GM19438 (cell line): ENCODE results near the gene PAX8.
"Not testable (repeated sequence)": the region's sequence is repeated elsewhere in the genome, so short reads cannot be mapped to it uniquely, and the experiment has no call there.

Experiments
- ATAC-seq: cut with Tn5 transposase; IDR thresholded peaks from one replicate; pipeline ENCODE4 v1.9.1; 2021; ENCODE audit warnings: low read depth; ENCODE audit not compliant: unreplicated experiment

Gene PAX8

GRCh38 chr2:113238871-113239839 lies 39.6 kb downstream of the PAX8 start:
- ATAC-seq: no peak

DNA sequence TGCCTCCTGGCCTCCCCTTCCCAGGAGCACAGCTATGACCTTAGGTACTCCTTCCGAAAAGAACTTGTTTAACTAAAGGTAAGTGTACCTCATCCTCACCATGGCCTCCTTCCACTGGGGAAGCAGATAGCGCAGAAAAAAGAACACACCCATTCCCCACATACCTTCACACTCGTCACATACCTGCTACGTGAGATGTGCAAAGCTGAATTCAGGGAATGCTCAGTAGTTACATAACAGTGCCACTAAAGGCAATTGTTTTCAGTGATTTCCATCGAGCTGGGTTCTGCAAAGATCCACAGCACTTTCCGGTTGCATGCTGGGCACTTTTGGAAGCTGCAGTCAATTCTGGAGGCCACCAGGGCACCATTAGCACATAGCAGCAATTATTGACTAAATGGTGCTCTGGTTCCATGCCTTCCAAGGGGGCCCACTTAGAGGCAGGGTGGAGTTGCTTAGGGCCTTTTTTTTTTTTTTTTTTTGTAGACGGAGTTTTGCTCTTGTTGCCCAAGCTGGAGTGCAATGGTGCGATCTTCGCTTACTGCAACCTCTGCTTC lies 41.0 kb downstream of the PAX8 start:
- ATAC-seq: no peak

GRCh38 chr2:113236367-113237159 lies 42.2 kb downstream of the PAX8 start:
- ATAC-seq: no peak

- ATAC-seq: not testable (repeated sequence)
Observed at GRCh38 chr2:113235347-113236226, 43.1 kb downstream of the PAX8 start.

DNA sequence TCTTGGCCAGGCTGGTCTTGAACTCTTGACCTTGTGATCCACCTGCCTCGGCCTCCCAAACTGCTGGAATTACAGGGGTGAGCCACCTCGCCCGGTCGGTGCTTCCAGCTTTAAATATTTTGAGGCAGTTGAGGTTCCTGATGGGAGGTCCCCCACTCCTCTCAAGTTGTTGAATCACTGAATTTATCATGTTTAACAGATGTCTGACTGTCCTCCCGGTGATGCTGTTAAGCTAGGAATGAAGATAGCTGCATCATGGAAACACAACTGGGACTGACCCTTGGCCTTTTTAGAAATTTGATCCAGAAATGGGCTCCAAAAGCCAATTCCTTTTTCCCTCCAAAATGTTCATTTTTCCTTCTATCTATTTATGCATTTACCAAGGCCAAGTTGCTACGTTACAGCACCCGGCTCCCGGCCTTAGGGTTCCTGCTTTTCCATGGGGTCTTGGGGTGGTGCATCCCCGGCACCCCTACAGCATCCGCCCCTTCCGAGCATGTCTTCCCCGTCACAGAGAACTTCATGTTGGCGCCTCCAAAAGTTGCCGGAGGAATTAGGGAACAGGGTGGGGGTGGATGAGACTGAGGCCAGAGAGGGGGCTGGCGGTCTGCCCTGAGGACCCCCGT lies 43.9 kb downstream of the PAX8 start:
- no peak for ATAC-seq

DNA sequence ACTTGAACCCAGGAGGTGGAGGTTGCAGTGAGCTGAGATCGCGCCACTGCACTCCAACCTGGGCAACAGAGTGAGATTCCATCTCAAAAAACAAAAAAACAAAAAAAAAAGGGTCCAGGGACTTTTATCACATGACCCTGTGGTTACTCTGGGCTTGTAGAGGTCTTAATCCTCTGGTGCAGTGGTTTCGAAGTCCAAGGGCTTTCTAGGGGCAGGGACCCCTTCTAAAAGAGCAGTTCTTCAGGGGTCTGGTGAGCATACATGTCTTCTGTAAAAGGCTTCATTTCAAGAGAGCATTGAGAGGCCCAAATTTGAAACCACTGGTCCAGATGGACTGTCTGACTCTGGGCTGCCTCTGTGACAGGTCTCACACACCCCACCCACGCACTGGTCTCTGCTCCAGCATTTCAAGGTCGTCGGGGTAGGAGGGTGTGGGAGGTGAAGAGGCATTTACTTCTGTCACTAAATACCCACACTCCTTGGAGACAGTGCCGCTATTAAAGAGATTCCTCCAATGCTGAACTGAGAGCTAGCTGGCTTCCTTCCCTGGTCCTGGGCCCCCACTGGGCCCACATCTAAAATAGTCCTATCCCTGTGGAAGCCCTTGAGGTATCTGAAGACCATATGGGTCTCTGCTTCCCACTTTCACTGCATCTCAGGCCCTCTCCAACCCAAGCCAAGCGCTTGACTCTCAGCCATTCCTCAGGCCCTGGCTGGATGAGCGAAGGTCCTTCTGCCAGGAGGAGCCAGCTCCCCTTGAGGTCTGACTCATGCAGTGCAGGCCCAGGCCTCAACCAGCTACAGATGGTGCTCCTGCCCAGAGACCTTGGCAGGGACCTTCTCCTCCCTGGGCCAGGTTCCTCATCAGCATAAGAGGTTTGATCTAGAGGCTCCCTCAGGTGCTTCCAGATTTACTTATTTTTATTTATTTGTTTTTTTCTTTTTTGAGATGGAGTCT lies 44.8 kb downstream of the PAX8 start:
- no peak for ATAC-seq

GRCh38 chr2:113232740-113233139 lies 46.0 kb downstream of the PAX8 start:
- no peak for ATAC-seq

DNA sequence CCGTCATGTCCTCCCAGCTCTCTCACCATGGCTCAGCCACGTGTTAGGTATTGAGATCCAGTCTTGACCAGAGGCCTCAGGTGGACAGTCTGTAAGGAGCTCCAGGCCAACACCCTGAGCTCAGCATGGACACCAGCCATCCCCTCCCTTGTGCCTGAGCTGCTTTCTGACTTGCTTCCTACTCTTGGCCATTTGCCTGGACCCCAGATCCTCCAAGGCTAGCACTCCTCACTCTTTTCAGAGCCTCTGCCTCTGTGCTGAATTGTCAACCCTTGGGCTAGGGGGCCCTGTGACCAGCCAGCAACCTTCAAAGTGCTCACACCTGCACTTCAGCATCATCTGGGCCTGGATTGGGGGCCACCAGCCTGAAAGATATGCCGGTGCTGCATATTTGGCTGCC lies 46.6 kb downstream of the PAX8 start:
- no peak for ATAC-seq

GRCh38 chr2:113231064-113231463 lies 47.7 kb downstream of the PAX8 start:
- no peak for ATAC-seq

- ATAC-seq: no peak
Observed at GRCh38 chr2:113230531-113230930, 48.2 kb downstream of the PAX8 start.

- ATAC-seq: no peak
Observed at GRCh38 chr2:113229795-113230194, 48.9 kb downstream of the PAX8 start.

DNA sequence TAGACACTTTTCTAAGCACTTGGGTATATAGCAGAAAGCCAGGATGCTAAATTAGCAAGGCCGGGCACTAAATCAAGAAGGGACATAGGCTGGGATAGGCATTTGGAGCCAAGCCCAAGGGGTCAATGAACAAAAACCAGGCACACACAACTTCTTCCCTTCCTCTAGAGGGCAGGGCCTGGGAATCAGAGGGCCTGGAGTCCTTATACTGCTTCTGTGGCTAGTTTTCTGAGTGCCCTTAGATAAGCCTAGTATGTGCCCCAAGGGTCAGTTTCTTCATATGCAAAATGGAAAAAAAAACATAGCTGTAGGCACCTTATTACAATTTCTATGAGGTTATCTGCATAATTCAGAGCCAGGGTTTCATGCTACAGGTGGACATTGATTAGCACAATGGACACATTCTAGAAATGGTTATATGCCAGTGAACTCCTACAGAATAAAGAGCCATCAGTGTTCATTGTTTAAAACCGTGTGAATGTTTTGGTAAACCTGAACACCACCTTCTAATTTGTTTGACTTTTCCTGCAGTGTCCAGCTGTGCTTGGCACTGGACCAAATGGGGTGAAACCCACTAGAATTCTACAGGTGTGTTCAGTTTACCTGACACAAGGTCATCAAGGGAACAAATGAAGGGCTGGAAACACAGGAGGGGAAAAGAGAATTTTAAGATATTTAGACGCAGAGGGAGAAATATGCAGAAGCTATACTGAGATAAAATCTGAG lies 49.6 kb downstream of the PAX8 start:
- no peak for ATAC-seq

DNA sequence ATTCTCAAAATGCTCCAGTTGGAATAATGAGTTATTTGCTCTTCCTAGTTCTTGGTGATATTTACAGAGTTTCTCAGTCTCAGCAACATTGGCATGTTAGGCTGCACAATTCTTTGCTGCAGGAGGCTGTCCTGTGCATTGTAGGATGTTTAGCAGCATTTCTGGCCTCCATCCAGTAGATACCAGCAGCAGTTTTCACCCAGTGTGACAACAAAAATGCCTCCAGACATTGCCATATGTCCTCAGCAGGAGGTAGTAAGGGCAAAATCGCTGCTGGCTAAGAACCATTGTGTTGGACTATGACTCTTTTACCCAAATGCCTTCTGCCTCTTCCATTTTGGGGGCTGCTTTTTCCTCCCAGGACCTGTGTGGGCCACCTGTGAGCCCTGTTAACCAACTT lies 50.4 kb downstream of the PAX8 start:
- ATAC-seq: no peak

DNA sequence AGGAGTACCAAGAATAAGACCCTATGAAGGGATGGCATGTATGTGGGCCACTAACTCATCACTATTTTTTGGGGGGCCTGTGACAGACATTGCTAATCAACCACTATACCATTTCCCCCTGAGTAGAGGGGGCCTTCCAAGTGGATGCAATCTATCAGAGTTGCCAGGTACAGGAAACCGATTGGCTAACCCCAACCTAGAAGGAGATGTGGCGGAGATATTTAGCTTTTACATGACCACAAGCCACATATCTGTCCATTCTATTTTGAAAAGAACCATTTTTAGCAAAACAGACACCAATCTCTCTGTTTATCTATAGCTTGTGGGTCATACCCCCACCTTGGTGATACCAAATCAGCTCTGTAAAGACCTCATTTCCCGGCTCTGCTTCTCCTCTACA lies 51.0 kb downstream of the PAX8 start:
- no peak for ATAC-seq

DNA sequence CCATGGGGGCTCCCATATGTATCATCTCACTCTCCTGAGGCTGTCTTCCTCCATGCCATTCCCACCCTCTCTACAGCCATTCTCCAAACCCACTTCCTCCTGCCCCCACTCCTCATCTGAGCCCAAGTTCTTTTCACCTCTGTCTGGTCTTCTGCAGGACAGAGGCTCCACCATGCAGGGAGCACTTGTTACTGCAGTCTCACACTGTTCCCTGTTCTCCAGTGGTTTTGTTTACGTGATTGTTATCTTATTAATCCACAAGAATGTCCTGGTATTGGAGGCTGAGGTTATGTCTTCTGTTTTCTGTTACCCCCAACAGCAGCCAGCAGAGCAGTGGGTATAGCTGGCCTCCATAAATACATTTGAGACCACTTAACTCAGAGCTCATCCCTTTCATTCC lies 51.4 kb downstream of the PAX8 start:
- ATAC-seq: no peak

DNA sequence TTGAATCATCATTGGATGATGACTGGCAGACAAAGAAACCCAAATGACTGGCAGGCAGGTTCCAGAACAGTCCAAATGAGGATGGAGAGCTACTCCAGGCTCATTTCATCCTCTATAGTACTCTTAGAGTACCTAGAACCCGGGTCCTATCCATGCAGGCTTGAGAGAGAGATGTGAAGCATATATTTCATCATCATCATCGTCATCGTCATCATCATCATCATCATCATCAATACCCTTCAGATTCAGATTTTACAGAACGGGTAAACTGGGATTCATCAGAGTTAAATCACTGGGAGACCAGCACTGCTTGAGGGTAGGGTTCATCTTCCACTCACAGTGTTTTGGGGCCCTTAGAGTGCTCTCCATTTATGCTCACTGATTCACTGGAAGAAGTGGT lies 52.3 kb downstream of the PAX8 start:
- no peak for ATAC-seq

DNA sequence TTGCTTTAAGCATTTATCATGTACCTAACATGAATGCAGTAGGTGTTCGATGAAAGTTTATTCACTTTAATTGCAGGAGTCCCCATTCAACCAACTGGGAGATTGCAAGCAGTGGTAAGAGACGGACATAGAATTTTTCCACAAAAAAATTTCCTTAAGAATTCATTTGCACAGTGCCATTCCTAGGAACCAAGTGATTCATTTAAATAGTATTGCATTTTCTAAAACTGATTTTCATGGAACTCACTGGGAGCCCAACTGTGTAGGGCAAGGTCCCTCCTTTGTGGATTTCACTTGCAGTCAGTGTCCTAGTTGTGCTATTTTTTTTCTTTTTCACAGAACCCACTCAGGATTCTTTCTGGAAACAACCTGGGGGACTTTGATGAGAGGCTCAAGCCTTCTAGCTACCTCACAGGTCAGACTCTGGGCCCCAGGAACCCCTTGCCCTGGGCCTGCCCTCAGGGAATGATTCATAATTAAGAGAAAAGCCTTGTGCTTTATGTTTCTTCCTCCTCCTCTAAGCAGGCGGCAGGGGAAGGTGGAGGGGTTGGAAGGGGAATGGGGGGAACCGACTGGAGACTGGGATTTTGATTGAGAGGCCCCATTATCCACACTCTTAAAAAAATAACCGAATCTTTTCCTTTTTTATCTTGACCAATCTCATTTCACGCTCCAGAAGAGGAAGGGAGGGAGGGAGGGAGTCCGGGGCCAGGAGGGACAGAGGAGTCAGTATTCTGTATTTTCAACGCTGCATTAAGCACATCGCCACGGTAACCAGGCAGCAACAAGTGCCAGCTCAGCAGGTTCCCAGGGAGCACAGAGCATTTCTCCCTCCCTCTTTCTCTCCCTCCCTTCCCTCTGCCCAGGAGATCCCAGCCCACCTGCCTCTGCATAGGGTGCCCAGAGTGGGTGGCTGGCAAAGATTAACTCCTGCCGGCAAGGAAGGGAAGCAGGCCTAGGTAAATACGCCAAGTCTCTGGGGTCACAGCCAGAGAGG lies 53.2 kb downstream of the PAX8 start:
- no peak for ATAC-seq
